Measurements from ENCODE around the gene NR2F2.

GRCh38 chr15:96350934-96351724 is 20.6 kb downstream of the NR2F2 start:
- no peak for TF ChIP-seq POLR2A (IDR thresholded peaks at IDR 0.05)
- TF ChIP-seq, protein P1, sequence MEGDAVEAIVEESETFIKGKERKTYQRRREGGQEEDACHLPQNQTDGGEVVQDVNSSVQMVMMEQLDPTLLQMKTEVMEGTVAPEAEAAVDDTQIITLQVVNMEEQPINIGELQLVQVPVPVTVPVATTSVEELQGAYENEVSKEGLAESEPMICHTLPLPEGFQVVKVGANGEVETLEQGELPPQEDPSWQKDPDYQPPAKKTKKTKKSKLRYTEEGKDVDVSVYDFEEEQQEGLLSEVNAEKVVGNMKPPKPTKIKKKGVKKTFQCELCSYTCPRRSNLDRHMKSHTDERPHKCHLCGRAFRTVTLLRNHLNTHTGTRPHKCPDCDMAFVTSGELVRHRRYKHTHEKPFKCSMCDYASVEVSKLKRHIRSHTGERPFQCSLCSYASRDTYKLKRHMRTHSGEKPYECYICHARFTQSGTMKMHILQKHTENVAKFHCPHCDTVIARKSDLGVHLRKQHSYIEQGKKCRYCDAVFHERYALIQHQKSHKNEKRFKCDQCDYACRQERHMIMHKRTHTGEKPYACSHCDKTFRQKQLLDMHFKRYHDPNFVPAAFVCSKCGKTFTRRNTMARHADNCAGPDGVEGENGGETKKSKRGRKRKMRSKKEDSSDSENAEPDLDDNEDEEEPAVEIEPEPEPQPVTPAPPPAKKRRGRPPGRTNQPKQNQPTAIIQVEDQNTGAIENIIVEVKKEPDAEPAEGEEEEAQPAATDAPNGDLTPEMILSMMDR (IDR thresholded peaks at IDR 0.05) = no peak

Measured in right lobe of liver (tissue), 4 donors.